Parathyroid adenoma (tissue), 2 donors: ENCODE results near the gene STIL.

Experiments
- H2AFZ ChIP-seq: fragments of 300-600 bp; sonication (generic); one replicate; pipeline ENCODE4 v1.7.0; 2017; ENCODE audit warnings: antibody characterized with exemption, mild to moderate bottlenecking
- H3K27ac ChIP-seq: fragments of 300-600 bp; sonication (generic); one replicate; pipeline ENCODE4 v1.7.0; 2017
- H3K27me3 ChIP-seq: fragments of 300-600 bp; sonication (generic); one replicate; pipeline ENCODE4 v1.7.0; 2017; ENCODE audit warnings: low read length; ENCODE audit not compliant: control insufficient read depth, insufficient read depth
- H3K36me3 ChIP-seq: fragments of 300-600 bp; sonication (generic); one replicate; pipeline ENCODE4 v1.7.0; 2017; ENCODE audit warnings: low read length; ENCODE audit not compliant: control insufficient read depth, insufficient read depth
- H3K4me1 ChIP-seq: fragments of 300-600 bp; sonication (generic); one replicate; pipeline ENCODE4 v1.7.0; 2017; ENCODE audit warnings: control low read depth
- H3K4me2 ChIP-seq: fragments of 300-600 bp; sonication (generic); one replicate; pipeline ENCODE4 v1.7.0; 2017; ENCODE audit warnings: low read length
- H3K4me3 ChIP-seq: fragments of 300-600 bp; sonication (generic); one replicate; pipeline ENCODE4 v1.7.0; 2017; ENCODE audit warnings: low read depth, low read length
- H3K79me2 ChIP-seq: fragments of 300-600 bp; sonication (generic); one replicate; pipeline ENCODE4 v1.7.0; 2017; ENCODE audit warnings: control low read depth
- H3K9ac ChIP-seq: fragments of 300-600 bp; sonication (generic); one replicate; pipeline ENCODE4 v1.7.0; 2017; ENCODE audit warnings: mild to moderate bottlenecking
- H3K9me3 ChIP-seq: fragments of 300-600 bp; sonication (generic); one replicate; pipeline ENCODE4 v1.7.0; 2017; ENCODE audit warnings: low read length; ENCODE audit not compliant: control insufficient read depth
- TF ChIP-seq, protein P1 (sequence below): fragments of 300-600 bp; sonication (generic); IDR thresholded peaks from one replicate; pipeline ENCODE4 v1.7.0; 2017; ENCODE audit warnings: antibody characterized with exemption, mild to moderate bottlenecking
- donor health status: primary hyperparathyroidism.

STIL gene

DNA sequence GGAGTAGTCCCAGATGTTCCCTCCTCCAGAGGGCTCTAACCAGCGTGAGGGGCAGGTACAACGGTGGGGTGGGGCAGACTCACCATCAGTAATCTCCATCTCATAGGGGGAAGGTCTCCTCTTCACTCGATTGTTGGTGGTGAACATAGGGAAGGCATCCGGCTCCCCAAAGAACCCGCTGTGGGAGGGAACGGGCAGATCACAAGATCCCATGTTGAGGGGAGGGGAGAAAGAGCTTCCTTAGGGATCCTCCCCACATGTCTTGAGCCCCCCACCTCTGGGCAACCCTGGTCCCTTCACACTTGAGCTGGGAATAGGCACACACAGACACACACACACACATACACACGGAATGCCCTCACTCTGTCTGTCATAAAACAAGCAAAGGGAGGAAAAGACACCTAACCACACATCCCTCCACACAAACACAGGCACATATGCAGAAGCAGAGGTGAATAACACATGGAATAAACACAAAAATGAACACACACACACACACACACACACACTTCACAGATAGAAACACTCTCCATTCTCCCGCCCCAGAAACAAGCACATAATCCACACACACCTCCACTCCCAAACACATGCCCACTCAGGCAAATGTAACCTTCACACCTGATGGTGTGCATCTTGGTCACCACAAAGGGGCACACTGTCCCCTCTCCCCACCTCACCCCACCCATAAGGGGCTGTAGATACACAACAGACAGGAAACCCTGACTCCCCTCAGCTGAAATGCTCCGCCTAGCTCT is 89.8 kb downstream of the STIL start:
- Histone ChIP-seq H3K9ac (no peak overlapping the region), H3K27me3 (no peaks in the 10 kb centered on the region), H3K4me1 (no peaks in the 10 kb centered on the region), H3K36me3 (no peaks in the 10 kb centered on the region), H3K79me2 (no peaks in the 10 kb centered on the region), H2AFZ (no peak overlapping the region), H3K4me2 (no peak overlapping the region), H3K27ac (no peak overlapping the region), H3K9me3 (no peaks in the 10 kb centered on the region), H3K4me3 (no peak overlapping the region)
- TF ChIP-seq, protein P1, sequence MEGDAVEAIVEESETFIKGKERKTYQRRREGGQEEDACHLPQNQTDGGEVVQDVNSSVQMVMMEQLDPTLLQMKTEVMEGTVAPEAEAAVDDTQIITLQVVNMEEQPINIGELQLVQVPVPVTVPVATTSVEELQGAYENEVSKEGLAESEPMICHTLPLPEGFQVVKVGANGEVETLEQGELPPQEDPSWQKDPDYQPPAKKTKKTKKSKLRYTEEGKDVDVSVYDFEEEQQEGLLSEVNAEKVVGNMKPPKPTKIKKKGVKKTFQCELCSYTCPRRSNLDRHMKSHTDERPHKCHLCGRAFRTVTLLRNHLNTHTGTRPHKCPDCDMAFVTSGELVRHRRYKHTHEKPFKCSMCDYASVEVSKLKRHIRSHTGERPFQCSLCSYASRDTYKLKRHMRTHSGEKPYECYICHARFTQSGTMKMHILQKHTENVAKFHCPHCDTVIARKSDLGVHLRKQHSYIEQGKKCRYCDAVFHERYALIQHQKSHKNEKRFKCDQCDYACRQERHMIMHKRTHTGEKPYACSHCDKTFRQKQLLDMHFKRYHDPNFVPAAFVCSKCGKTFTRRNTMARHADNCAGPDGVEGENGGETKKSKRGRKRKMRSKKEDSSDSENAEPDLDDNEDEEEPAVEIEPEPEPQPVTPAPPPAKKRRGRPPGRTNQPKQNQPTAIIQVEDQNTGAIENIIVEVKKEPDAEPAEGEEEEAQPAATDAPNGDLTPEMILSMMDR = no peak

DNA sequence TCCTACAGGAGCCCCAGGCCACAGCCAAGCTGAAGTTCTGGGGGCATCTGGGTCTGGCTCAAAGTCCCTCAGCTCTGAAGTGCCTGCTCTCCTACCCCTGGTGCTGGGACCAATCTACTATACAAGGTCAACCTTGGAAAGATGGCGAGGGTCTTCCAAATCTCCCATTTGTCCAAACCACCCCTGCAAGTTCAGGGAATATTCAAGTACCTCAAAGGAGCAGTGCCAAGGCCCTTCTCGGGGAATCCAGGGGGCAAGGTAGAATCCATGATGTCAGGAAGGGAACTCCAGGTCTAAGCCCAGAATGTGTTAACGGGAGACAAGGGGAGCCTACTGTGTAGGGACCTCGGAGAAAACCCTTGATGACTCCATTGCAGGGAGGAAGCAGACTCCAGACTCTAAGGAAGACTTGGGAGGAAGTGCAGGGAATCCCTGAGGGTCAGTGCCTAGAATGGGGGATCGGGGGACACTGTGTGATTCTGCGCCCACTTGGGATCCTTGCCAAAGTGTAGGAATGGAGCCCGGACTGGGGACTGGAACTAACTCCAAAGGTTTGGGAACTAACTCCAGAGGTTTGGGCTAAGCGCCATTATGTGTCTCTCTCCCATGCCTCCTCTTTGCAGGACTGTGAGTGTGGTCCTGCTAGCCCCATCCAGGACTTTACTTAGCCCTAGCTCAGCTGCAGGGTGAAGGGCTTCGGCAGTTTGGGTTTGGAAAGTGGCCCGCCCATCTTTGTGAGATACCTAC is 90.6 kb downstream of the STIL start:
- Histone ChIP-seq H3K9me3 (no peaks in the 10 kb centered on the region), H3K4me3 (no peak overlapping the region), H3K9ac (no peak overlapping the region), H3K79me2 (no peaks in the 10 kb centered on the region), H3K4me2 (no peak overlapping the region), H3K27ac (no peak overlapping the region), H2AFZ (no peak overlapping the region), H3K4me1 (no peaks in the 10 kb centered on the region), H3K27me3 (no peaks in the 10 kb centered on the region), H3K36me3 (no peaks in the 10 kb centered on the region)
- TF ChIP-seq, protein P1 = no peak

- H3K27me3 ChIP-seq = no peaks in the 10 kb centered on the region
- H3K9me3 ChIP-seq = no peaks in the 10 kb centered on the region
- H3K9ac ChIP-seq = no peak overlapping the region
- H3K4me1 ChIP-seq = no peaks in the 10 kb centered on the region
- TF ChIP-seq, protein P1 = no peak
- no peaks in the 10 kb centered on the region for H3K36me3 ChIP-seq
- no peak overlapping the region for H3K4me3 ChIP-seq
- H3K4me2 ChIP-seq = no peak overlapping the region
- no peak overlapping the region for H3K27ac ChIP-seq
- no peak overlapping the region for H2AFZ ChIP-seq
- H3K79me2 ChIP-seq = no peaks in the 10 kb centered on the region
Observed at GRCh38 chr1:47222476-47222875, 91.5 kb downstream of the STIL start.

GRCh38 chr1:47219590-47220220 is 94.2 kb downstream of the STIL start:
- H3K9ac ChIP-seq = no peak overlapping the region
- TF ChIP-seq, protein P1 = no peak
- no peaks in the 10 kb centered on the region for H3K36me3 ChIP-seq
- H3K27me3 ChIP-seq = no peaks in the 10 kb centered on the region
- no peak overlapping the region for H2AFZ ChIP-seq
- no peak overlapping the region for H3K4me3 ChIP-seq
- no peak overlapping the region for H3K27ac ChIP-seq
- H3K4me1 ChIP-seq = no peaks in the 10 kb centered on the region
- H3K4me2 ChIP-seq = no peak overlapping the region
- no peaks in the 10 kb centered on the region for H3K9me3 ChIP-seq
- no peaks in the 10 kb centered on the region for H3K79me2 ChIP-seq
